Adrenal gland (tissue), 5 donors: ENCODE results near the gene ALKBH5.

ENCODE experiments used
- CTCF ChIP-seq, 6 experiments: fragments of 450-650 bp in 4 of 6; fragments of 200-600 bp in 2 of 6; sonication (generic) in 1 of 6; IDR thresholded peaks; 1 replicate in 5 of 6; 2 replicates in 1 of 6; pipeline versions ENCODE4 v1.5.1 to v1.8.0; 2016 to 2021; ENCODE audit warnings: antibody characterized with exemption in 6 of 6, mild to moderate bottlenecking in 2 of 6, moderate library complexity in 1 of 6
- POLR2A ChIP-seq, 2 donors: fragments of 450-650 bp; IDR thresholded peaks; one replicate each; pipeline ENCODE4 v1.6.1; 2017; ENCODE audit warnings: antibody characterized with exemption in 2 of 2, mild to moderate bottlenecking in 2 of 2, moderate library complexity in 1 of 2
- donor health status: DM: no; HTN: no; CAD: no.

GRCh38 chr17:18143044-18143936 is 40.3 kb upstream of the ALKBH5 start:
- TF ChIP-seq CTCF (IDR thresholded peaks at IDR 0.05) = no peak
- no peak for TF ChIP-seq POLR2A (IDR thresholded peaks at IDR 0.05)
